Stimulated activated CD4-positive, alpha-beta T cell treated with anti-CD3 and anti-CD28 coated beads, TNF-alpha, amount 100 ng/mL, for 24 hours (primary cell): ENCODE data around the gene GNL3.

Experiments used
- DNase-seq, 3 experiments: peaks; one replicate each; pipeline ENCODE4 v3.0.0-alpha.2; 2020; ENCODE audit warnings: low read depth in 3 of 3

The GNL3 gene

GRCh38 chr3:52685285-52685708 lies 535 bp upstream of the GNL3 start:
- peak; percentile 64 to 86 (median 68) for DNase-seq

GRCh38 chr3:52688266-52688665 lies 2.4 kb downstream of the GNL3 start:
- DNase-seq: no peak

GRCh38 chr3:52689151-52689550 lies 3.3 kb downstream of the GNL3 start:
- no peak for DNase-seq

- DNase-seq: no peak
Observed at GRCh38 chr3:52690560-52690959, 4.7 kb downstream of the GNL3 start.

- DNase-seq: no peak
Observed at GRCh38 chr3:52693071-52693470, 7.2 kb downstream of the GNL3 start.

- DNase-seq: no peak
Observed at GRCh38 chr3:52694528-52695189, 8.8 kb downstream of the GNL3 start.

GRCh38 chr3:52695798-52696671 lies 10.2 kb downstream of the GNL3 start:
- DNase-seq: no peak

GRCh38 chr3:52696830-52697631 lies 11.2 kb downstream of the GNL3 start:
- no peak for DNase-seq

GRCh38 chr3:52697632-52697965 lies 11.8 kb downstream of the GNL3 start:
- DNase-seq: no peak

- DNase-seq: no peak
Observed at GRCh38 chr3:52703341-52703740, 17.5 kb downstream of the GNL3 start.

- DNase-seq: no peak
Observed at GRCh38 chr3:52704611-52705437, 19.0 kb downstream of the GNL3 start.

- no peak for DNase-seq
Observed at GRCh38 chr3:52705438-52705687, 19.5 kb downstream of the GNL3 start.

- DNase-seq: peak; percentile 64 to 81 (median 71)
Observed at GRCh38 chr3:52705688-52706686, 20.2 kb downstream of the GNL3 start, which contains the start of the genes GLT8D1 and SPCS1. TSS of gene GLT8D1 (minus strand) at chr3:52705791. CDS start at chr3:52700460, 5,331 bp downstream. TSS of gene SPCS1 (plus strand) at chr3:52706106. CDS start at chr3:52706247, 141 bp downstream.

GRCh38 chr3:52707585-52707984 lies 21.8 kb downstream of the GNL3 start:
- DNase-seq: no peak

GRCh38 chr3:52710512-52710911 lies 24.7 kb downstream of the GNL3 start:
- DNase-seq: no peak

- no peak for DNase-seq
Observed at GRCh38 chr3:52712291-52713212, 26.7 kb downstream of the GNL3 start.

GRCh38 chr3:52714335-52715302 lies 28.8 kb downstream of the GNL3 start:
- no peak for DNase-seq

- DNase-seq: no peak
Observed at GRCh38 chr3:52715714-52716305, 30.0 kb downstream of the GNL3 start.
